ENCODE results near the gene BUB1.

Gene BUB1

DNA sequence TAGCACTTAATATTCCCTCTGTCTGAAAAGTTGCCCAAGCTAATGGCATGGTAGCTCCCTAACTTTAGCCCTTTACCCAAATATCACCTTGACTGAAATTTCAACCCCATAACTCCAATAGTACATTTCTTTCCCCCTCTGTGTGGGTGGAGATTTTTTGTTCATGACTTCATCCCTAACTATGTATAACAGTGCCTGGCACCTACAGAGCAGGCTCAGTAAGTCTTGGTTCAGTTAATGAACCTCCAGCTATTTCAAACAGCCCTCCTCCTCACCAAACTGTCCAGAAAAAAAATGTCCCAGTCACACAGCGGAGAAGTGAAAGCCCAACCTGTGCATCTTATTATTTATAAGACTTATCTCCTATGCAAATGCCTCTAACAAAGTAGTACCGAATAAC lies 18.6 kb downstream of the BUB1 start:
- Histone ChIP-seq H3K27ac (no peak overlapping the region), H3K4me3 (no peak overlapping the region), H3K36me3 (no peaks in the 10 kb centered on the region), H3K9me3 (no peaks in the 10 kb centered on the region), H3K4me1 (peaks cover 0 to 22% (median 3%) of the 10 kb centered on the region in 4 donors), H3K27me3 (no peaks in the 10 kb centered on the region)
- intact Hi-C loops (cut with DNase I; ENCODE audit: low total_unique reads), result no loop called here
- DNase-seq, result no peak
- no peak for TF ChIP-seq CTCF (IDR thresholded peaks at IDR 0.05)

DNA sequence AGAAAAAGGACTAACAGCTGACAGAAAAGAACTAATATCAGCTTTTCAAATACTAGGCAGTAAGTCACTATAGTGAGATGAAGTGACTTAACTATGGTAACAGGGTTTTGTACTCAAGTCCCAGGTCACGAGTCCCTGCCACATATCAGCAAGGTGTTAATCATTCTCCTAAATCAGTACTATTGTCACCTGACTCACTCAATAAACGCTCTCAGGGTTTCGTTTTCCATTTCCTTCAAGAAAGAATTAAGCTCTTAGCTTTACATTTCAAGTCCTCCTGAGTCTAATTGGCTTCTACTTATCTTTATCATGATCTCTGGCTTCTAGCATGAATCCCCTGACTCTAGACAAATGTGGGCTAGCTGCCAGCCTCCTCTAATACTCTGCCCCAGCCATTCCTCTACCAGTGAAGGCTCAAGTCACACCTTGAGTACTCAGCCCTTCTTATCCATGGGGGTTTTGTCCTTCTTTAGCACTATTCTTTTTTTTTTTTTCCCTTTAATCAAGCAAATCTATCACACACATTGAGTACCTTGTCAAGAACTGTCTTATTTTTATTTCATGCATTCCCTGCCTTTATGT lies 20.0 kb downstream of the BUB1 start:
- Histone ChIP-seq H3K9me3 (no peaks in the 10 kb centered on the region), H3K27me3 (no peaks in the 10 kb centered on the region), H3K36me3 (no peaks in the 10 kb centered on the region), H3K4me3 (no peak overlapping the region), H3K4me1 (peaks cover 0 to 22% (median 3%) of the 10 kb centered on the region in 4 donors), H3K27ac (no peak overlapping the region)
- no peak for TF ChIP-seq CTCF (IDR thresholded peaks at IDR 0.05)
- no peak for DNase-seq
- intact Hi-C loops (cut with DNase I; ENCODE audit: low total_unique reads), result no loop called here

- Histone ChIP-seq H3K4me1 (peaks cover 0 to 22% (median 3%) of the 10 kb centered on the region in 4 donors), H3K27me3 (no peaks in the 10 kb centered on the region), H3K4me3 (no peak overlapping the region), H3K36me3 (no peaks in the 10 kb centered on the region), H3K27ac (no peak overlapping the region), H3K9me3 (no peaks in the 10 kb centered on the region)
- intact Hi-C loops (cut with DNase I; ENCODE audit: low total_unique reads), result no loop called here
- no peak for TF ChIP-seq CTCF (IDR thresholded peaks at IDR 0.05)
- DNase-seq, result no peak
These were observed 22.2 kb downstream of the BUB1 start for GRCh38 chr2:110655701-110656100.

DNA sequence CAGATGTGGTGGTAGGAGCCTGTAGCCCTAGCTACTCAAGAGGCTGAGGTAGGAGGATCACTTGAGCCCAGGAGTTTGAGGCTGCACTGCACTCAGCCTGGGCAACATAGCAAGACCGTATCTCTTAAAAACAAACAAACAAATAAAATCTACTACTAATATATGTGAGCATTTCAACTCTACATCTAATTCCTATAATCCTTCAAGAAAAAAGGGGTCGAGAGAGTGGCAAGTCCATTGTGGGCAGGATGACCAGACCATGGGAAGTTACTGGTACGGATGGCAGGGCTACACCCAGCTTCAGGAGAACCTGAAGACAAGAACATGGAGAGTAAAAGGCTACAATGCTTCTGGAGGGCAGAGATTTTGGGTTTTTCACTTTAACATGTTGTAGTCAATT lies 24.0 kb downstream of the BUB1 start:
- Histone ChIP-seq H3K4me1 (peaks cover 0 to 16% (median 3%) of the 10 kb centered on the region in 4 donors), H3K36me3 (no peaks in the 10 kb centered on the region), H3K4me3 (no peak overlapping the region), H3K27ac (no peak overlapping the region), H3K27me3 (no peaks in the 10 kb centered on the region), H3K9me3 (no peaks in the 10 kb centered on the region)
- TF ChIP-seq CTCF (IDR thresholded peaks at IDR 0.05), result no peak
- DNase-seq, result no peak
- intact Hi-C loops (cut with DNase I; ENCODE audit: low total_unique reads), result no loop called here

GRCh38 chr2:110650346-110650745 lies 27.5 kb downstream of the BUB1 start:
- no peak for DNase-seq
- H3K27me3 ChIP-seq, result no peaks in the 10 kb centered on the region
- no peaks in the 10 kb centered on the region for H3K4me1 ChIP-seq
- no peak overlapping the region for H3K27ac ChIP-seq
- TF ChIP-seq CTCF (IDR thresholded peaks at IDR 0.05), result no peak
- intact Hi-C loops (cut with DNase I; ENCODE audit: low total_unique reads), result no loop called here
- no peaks in the 10 kb centered on the region for H3K36me3 ChIP-seq
- no peak overlapping the region for H3K4me3 ChIP-seq
- H3K9me3 ChIP-seq, result no peaks in the 10 kb centered on the region

- no peaks in the 10 kb centered on the region for H3K9me3 ChIP-seq
- no peaks in the 10 kb centered on the region for H3K4me1 ChIP-seq
- TF ChIP-seq CTCF (IDR thresholded peaks at IDR 0.05), result no peak
- no peaks in the 10 kb centered on the region for H3K27me3 ChIP-seq
- H3K27ac ChIP-seq, result no peak overlapping the region
- no peak overlapping the region for H3K4me3 ChIP-seq
- H3K36me3 ChIP-seq, result no peaks in the 10 kb centered on the region
- intact Hi-C loops (cut with DNase I; ENCODE audit: low total_unique reads), result no loop called here
- DNase-seq, result no peak
These were observed 30.1 kb downstream of the BUB1 start for GRCh38 chr2:110647777-110648176.

Data from tibial artery (tissue), 4 donors.